NCI-H226 (cell line): Measurements from ENCODE around the gene WSCD2.

Source experiments
- DNase-seq: peaks from one replicate; pipeline ENCODE4 v3.0.0-alpha.2; 2015

WSCD2 gene

DNA sequence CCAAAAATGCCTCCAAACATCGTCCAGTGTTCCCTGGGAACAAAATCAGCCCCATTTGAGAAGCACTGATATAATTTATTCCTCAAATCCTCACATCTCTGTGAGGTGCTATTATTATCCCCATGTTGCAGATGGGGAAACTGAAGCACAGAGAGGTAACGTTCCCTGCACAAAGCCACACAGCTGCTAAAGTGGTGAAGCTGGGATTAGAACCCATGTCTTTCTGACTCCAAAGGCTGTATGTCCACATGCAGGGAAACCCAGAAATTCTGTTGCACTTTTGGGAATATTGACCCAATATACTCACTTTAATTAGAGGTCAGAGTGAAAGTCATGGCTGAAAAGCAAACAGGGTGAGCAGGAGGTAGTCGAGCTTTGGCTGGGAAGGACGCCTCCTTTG lies 19.1 kb upstream of the WSCD2 start:
- DNase-seq: no peak

DNA sequence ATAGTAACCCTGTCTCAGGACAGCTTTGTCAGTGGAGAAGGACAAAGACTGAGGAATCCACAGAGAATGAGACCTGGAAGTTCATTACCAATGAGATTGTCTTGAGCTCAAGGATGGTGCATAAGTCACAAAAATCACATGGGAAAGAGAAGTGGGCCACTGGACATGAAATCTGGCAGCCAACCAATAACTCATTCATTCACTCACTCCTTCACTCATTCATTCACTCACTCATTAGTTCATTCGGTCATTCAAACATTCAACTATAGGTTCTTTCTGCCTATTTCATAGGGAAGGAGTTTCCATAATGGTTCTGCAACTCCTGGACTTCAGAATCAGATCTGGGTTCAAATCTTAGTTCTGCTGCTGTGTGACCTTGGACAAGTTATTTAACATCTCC lies 18.2 kb upstream of the WSCD2 start:
- DNase-seq: no peak

DNA sequence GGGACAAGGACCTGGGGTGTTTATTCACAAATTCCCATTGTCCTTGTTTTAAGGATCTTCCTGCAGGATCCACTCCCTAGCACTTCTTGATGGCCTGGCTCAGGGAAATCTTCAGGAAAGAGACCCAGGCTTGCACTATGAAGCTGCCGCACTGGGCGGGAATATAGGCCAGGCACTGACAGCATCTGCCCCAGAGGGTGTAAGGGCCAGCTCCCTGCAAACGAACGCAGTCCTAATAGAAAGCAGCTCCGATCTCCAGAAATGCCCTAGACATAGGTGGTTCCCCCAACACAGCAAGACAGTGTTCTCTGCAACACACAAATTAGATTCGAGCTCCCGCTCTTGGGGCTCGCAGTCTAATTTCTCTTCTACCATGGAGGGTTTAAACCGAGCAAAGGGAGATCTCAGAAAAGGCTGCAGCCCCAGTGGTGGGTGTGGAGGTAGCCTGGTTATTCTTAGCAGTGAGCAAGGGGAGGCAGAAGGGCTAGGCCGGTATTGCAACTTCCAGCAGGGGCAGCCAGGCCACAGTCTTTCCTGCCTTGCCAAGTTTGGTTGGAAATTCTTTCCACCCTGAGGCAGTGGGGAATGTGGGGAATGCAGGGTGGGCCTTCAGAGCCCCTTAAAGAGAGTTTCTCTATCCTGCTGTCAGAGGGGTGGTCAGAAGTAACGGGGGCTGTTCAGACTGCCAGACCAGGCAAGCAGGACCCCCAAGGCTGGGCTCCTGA lies 16.1 kb upstream of the WSCD2 start:
- DNase-seq: no peak

DNA sequence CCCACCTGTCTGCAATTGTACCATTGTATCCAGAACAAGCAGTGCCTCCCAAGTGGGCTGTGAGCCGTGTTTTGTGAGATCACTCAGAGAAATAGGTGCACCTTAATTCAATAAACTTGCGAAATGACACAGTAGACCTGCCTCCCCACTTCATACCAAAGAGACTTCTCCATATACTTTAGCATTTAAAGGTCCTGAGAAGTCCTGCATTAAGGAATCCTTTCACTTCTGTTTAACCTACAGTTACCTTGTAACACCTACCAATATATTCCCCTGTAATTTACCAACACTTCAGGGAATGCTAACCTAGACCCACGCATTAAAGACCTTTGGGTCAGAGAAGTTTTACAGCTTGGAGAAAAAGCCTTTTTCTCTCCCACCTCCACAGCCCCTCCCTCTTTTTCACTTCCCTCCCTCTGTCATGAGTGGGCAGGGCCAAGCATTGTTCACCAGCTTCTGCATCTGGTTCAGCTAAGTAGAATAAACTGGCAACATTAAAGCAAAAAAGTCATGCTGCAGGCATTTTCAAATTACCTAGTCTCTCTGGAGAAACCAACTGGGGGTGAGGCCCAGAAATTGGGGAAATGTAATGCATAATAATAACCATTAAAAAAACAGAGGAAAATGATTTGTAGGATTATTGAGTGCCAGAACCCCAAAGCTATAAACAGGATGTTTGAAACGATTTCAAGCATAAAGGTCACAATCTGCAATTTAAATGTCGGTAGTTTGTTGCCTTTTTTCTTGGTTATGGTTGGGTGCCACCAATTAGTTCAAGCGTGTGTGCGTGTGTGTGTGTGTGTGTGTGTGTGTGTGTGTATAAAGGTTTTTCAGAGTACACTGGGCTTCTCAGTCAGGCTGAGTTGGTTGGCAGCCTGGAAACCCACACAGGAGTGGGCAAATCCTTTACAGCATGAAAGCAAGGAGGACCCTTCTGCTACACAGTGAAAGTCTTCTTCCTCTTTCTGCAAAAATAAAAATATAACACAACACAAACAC lies 13.7 kb upstream of the WSCD2 start:
- no peak for DNase-seq

DNA sequence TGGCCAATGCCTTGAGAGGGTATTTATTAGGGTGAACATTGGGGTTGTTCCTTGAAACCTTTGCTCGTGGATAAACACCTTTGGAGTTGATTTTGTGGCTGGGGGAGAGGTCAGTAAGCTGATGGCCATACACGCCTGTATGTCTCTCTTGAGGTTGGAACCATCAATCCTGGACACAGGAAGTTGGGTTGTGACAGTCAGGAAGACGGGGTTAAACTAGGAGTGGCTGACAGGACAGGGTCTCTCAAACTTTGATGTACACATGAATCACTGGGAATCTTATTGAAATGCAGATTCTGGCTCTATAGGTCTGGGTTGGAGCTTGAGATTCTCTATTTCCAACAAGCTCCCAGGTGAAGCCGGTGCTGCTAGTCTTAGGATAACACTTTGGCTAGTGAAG lies 12.8 kb upstream of the WSCD2 start:
- DNase-seq: no peak

DNA sequence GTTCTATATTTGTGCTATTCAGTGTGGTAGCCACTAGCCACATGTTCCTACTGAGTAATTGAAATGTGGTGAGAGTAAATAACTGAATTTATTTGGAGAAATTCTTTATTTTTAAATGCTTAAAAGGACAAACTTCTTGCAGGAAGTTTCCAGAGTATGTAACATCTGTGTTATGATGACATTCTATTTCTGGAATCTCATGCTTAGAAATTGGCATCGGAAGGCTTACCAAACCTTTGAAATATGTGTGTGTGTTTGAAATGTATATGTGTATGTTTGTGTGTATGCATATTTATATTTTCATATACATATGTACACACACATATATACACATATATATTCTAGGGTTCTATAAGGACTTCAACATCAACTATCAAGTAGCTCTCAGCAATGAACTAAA lies 12.4 kb upstream of the WSCD2 start:
- DNase-seq: no peak

DNA sequence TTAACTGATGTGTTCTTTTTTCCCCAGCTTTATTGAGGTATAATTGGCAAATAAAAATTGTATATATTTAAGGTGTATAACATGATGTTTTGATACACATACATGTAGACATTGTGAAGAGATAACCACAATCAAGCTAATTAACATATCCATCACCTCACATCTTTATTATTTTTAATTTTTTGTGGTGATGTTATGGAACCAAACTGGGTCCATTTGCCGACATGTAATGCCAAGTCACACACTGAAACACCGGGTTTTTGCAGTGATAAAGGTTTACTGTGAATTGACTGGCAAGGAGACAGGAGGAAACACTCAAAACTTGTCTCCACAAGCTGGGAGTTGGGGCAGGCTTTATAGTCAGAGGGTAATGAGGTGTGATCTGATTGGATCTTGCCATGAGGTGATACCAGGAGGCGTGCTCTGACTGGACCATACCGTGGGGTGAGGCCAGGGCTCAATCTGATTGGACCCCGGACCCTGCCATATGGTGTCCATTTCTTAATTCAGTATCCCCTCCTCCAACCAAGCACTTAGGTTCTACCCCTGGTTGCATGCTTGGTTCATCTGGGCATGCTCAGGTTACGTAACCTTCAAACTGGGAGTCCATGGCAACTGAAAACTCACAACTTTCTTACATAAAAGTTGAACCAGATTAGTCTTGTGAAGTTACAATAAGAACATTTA lies 11.8 kb upstream of the WSCD2 start:
- no peak for DNase-seq

DNA sequence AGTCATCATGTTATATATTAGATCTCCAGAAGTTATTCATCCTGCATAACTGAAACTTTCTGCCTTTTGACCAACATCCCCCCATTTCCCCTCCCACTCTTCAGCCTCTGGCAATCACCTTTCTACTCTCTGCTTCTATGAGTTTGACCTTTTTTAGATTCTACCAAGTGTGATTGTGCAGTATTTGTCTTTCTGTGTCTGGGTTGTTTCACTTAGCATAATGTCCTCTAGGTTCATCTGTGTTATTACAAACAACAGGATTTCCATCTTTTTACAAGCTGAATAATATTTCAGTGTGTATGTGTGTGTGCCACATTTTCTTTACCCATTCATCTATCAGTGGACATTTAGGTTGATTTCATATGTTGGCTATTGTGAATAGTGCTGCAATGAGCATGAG lies 11.2 kb upstream of the WSCD2 start:
- DNase-seq: no peak

DNA sequence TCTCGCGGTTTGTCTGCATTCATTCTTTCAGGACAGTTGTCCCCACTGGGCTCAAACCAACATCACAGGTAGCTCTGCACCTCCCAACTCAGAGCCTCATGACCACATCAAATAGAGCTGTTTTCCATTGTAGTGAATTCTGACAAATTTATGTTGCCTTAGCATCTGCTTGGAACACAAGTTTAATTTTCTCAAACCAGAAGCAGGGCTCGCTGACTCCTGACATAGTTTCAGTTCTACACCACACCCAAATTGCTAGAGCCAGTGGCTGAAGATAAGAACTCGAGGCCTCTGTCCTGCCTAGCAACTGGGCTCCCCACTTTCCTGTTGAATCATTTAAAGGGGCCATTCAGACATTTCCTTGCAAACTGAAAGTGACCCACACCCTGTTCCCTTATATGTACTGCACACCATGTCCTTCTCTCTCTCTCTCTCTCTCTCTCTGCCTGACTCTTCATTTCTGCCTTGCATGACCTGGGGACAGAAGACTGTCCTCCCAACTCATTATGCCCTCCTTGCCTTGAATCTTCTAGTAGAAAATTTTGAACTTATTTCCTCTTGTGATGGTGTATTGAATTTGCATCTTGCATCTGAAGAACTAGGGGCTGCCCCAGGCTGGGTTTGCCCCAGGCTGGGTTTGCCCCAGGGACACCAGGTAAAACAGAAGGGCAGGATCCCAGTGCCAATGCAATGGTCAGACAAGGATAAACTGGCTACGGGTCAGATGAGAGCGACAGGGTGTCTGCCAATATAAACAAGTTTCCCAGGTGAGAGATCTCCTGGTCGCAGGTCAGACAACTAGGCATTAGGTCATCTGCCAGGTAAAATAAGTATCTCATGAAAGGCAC lies 9.7 kb upstream of the WSCD2 start:
- DNase-seq: no peak

DNA sequence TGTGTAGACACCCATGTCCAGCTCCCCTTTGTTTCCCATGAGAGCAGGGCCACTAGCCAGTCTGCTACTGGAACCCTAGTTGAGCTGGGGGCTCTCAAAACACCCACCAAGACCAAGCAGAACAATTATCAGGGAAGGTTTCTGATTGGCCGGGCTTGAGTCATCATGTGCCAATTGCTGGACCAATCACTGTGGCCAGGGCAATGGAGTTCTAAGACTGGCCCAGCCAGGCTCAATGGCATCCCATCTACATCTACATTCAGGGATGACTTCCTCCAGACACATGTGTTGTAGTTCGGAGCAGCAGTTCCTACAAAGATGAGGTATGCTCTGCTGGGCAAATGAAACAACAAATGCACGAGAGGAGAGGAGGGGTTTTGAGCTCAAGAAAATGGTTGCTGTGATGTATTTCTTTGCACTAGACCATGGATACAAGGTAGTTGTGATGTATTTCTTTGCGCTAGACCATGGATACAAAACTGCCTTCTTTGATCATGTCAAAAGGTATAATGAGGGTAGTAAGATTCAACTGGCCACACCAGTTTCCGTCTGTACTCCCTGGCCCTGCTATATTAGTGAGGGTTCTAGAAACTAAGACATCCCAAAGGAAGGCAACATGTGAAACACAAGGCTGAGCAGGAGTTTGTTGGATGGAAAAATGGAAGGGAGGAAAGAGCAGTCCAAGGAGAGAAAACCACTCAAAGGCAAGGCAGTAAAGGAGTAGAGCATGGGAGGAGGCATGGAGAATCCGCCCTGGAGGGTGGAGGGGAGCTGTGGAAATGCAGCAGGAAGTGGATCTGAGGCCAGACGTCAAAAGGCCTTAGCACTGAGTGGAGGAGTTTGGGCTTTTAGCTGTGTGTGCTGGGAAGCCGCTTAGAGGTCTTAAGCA lies 8.9 kb upstream of the WSCD2 start:
- DNase-seq: no peak

DNA sequence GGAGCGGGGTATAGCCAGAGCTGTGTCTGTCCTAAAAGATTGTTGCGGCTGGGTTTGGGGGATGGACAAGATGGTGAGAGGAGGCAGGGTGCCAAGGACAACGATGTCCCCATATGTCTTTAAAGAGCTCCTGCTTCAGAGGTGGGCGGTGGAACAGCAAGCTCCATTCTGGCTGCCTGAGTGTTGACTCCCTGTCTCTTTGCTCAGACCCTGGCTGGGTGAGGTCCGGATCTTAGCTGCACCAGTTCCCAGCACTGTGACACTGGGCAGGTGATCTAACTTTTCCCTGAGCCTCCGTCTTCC lies 8.3 kb upstream of the WSCD2 start:
- no peak for DNase-seq

DNA sequence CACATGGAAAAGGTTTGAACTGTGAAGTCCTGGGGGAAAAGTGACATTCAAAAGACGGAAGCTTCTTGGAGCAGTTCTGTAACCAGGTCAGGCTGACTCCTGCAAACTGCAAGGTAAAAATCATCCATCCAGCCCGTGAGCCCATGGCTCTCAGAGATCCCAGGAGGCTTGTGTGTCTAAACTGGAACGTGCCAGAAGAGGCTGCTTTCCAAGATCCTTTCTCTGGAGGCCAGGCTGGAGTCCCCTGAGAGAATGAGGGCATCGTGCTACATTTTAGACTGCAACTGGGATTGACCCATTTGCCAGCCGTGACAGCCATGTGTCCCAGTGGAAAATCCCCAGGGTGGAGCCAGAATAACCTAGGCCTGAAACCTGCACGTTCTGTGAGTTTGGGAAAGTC lies 7.8 kb upstream of the WSCD2 start:
- DNase-seq: no peak

DNA sequence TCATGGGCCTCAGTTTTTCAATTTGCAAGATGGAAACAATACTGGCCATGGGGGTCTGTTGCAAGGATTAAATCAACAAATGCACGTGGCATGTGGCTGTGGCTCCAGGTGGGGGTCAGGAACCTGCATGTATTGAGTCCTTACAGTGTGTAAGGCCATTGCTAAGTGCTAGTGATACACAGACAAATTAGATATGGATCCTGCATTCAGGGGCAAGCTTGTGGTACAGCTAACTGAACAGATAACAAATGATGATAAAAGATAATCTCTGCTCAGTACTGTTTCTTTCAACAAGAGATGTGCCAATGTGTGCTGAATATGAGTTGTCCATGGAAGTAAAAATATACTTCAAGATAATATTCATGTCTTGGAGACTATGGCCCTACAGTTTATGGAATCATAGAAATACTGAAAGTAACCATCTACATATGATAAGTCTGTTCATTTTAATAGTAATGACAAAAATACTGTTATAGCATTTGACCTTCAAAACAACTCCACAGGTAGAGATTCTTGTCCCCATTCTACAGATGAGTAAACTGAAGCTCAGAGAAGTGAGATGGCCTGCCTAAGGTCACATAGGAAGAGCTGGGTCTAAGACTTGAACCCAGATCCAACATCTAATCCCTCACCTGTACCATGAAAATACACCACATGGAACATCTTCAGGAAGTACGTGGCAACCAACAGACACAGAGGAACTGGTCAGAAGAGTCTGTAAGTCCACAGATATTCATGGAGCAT lies 7.2 kb upstream of the WSCD2 start:
- DNase-seq: no peak

DNA sequence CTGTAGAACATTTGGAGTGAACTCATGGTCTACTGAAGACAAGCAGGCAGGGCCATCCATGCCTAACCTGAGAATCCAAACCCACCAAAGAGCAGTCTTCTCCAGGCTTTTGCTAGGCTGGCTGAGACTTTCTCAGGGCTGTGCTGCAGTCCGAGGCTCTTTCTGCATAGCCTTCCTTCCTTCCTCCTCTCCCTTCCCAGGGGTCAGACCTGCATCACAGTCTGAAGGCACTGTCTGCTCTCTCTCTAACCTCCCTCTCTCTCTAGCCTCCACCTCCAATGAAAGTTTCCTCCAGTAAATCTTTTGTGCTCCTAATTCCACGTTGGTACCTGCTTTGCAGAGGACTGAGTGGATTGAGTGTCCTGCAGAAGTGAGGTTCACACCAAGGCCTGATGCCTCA lies 6.4 kb upstream of the WSCD2 start:
- DNase-seq: no peak

DNA sequence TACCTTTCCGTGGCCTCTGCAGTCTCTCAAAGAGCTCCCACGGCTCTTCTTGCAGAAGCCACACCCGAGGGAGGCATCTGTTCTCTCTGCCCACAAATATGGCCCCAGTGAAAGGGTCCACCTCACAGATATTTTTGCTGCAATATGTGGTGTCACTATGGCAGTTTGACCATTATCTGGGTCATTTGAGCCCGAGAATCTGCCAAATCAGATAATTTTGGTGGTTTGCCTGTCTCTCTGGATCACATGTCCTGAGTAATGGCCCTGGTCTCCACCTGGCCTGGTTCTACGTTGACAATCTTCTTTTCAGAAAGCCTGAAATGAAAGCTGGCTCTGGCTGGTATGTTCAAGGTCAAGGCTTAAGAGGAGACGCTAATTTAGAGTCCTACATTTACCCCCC lies 5.7 kb upstream of the WSCD2 start:
- DNase-seq: no peak

DNA sequence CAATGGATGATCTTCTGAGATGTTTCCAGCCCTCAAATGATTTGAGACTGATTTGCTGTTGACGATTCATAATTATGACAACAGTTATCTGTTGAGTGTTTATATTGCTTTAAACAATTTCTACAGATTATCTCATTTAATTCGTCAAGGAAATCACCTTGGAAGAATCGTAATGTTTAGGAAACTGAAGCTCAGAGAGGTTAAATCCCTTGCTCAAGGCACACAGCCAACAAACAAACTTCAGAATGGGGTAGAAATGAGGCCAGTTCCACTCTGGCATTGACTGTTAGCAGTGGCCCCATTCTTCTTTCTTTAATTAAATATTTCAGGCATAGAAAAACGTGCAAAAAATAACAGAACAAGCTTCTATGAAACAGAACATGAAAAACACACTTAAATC lies 4.0 kb upstream of the WSCD2 start:
- DNase-seq: no peak

DNA sequence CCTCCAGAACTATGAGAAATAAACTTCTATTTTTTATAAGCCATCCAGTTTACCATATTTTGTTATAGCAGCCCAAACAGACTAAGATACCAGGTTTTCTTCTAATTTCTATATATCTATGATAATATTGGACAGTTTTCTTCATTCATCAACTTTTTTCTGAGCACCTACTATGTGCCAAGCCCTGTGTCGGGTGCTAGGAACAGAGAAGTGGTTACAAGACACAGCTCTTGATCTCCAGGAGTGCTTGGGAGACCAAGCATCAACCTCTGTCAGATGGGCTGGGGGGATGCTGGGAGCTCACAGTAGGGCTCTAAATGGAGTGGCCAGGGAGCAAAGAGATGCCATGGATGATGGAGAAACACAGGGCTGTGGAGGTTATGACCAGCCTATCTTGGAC lies 2.9 kb upstream of the WSCD2 start:
- DNase-seq: no peak

DNA sequence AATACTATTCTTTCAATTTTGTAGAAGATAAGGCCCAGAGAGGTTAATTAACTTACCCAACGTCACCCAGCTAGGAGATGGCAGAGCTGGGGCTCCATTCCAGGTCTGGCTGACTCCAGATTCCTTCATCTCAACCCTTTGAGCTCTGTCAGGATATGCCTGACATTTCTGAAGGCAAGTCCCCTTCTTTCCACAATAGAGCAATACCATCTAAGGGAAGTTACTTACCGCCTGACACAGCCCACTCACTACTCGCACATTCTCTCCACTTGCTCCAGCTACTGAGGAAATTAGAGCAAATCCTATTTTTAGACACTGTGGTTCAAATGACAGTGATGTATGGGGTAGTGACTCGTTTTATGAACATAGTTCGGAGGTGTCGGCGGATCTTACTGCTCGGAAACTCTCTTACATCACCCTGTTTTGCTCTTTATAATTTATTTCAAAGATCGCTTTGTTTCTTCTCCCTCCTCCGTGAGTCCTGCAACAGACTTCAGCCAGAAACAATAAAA lies 2.0 kb upstream of the WSCD2 start:
- DNase-seq: no peak

DNA sequence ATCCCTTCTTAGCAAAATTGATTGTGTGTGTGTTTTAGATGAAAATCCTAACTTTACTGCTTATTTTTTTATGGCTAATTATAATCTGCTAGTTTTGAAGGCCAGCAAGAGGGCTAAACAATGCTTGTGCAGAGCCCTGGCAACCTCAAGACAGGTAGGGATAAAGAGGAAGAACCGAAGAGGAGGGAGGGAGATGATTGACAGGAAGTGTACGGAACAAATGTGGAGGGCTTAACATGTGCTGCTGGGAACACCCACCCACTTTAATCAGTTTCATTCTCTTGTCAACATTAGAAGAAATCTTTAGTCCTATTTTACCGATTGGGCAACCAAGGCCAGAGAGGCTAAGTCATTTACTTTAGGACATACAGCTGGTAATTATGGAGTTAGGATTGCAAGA lies 1.4 kb upstream of the WSCD2 start:
- no peak for DNase-seq

DNA sequence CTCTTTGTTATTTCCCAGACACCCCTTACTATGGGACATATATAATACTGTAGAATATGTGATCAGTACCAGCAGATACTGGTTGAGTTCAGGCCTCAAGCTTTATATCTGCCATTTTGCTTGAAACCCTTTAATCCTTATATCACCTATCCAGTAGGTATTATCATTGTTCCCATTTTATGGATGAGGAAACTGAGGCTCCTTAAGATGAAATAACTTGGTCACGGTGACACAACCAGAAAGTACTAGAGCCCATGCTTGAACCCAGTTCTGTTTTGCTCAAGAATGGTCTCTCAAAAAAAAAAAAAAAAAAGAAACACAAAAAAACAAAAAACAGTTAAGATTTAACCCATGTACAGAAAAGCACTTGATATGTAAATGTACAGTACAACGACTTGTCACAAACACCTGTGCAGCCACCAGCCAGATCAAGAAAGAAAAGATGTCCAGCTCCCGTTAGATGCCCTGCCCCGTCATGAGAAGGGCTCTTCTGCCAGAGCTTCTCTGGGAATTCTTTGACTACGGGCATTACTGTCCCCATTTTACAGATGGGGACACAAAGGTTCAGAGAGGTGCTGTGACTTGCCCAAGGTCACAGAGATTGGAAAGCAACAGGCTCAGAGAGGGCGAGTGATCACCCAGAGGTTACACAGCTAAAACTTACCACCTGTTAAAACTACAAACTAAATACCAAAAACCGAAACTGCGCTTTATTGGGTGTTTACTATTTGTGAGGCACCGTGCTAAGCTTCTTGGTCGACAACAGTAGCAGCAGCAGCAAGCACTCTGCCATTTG lies 669 bp upstream of the WSCD2 start:
- DNase-seq: no peak
